Activated CD4-positive, alpha-beta T cell treated with anti-CD3 and anti-CD28 coated beads, Interleukin-10, Interleukin-2, amounts not matched to agents 100 ng/mL and 50 ng/mL, durations not matched to agents 16 hours and 8 hours (primary cell): ENCODE data around the gene GJA4.
A peak's percentile ranks its signal among the peaks of the same experiment; 100 is the strongest.
"Not testable (repeated sequence)": the region's sequence is repeated elsewhere in the genome, so short reads cannot be mapped to it uniquely, and the experiment has no call there.

Experiments used
- DNase-seq: peaks from one replicate; pipeline ENCODE4 v3.0.0-alpha.2; 2020

The GJA4 gene

GRCh38 chr1:34770891-34771504, 21.8 kb upstream of the GJA4 start:
- DNase-seq: no peak

DNA sequence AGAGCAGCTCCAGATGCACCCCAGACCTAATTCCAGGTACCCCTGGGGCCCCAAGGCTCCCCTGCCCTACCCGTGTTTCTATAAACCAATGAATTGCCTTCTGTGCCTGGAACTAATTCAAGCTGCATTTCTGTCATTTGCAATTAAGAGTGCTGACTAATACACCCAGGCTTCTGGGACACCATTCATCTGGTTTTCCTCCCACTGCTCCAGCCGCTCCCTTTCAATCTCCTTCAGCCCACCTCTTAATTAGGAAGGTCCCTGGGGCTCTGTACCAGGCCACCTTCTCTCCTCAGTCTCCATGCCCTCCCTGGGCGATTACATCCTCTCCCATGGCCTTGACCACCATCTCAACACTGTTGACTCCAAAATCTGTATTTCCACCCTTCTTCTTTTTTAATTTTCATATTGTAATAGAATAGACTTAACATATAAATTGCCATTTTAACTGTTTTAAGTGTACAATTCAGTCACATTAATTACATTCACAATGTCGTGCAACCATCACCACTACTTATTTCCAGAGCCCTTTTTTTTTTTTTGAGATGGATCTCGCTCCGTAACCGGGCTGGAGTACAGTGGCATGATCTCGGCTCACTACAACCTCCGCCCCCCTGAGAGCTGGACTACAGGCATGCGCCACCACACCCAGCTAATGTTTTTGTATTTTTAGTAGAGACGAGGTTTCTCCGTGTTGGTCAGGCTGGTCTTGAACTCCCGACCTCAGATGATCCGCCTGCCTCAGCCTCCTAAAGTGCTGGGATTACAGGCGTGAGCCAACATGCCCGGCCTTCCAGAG, 21.0 kb upstream of the GJA4 start:
- DNase-seq: no peak

- not testable (repeated sequence) for DNase-seq
Measured at GRCh38 chr1:34773114-34773513, 19.7 kb upstream of the GJA4 start.

DNA sequence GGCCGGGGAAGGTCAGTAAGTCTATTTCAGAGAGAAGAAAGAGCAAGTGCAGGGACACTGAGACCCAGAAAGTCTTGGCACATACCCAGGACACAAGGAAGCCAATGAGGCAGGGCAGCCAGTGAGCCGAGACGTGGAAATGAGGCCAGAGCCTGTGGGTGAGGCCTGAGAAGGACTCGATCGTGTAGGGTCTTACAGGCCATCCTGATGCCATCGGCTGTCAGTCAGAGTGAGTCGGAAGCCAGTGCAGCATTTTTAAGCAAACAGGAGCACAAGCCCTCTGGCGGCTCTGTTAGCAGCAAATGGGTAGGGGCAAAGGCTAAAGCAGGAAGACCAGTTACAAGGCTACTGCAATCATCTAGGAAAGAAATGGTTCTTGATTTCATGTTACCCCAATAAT, 17.8 kb upstream of the GJA4 start:
- no peak for DNase-seq

DNA sequence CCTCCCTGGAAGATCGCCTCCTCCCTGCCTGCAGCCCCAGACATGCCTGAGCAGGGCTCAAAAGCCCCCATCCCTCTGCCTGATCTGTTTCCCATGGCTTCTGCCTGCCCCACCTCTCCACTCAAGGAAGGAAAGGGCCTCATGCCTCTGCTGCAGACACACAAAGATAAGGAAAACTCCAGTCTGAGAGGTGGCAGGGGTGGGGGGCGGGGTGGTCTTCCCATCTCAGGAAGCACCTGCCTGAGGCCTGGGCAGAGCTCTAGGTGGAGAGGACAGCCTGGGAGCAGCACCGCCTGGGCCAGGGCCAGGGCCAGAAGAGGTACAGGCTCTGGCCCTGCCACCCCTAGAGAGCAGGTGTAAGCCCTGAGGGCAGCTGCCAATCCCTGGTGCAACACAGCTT, 15.9 kb upstream of the GJA4 start:
- DNase-seq: no peak

GRCh38 chr1:34777519-34778321, 15.1 kb upstream of the GJA4 start:
- no peak for DNase-seq

DNA sequence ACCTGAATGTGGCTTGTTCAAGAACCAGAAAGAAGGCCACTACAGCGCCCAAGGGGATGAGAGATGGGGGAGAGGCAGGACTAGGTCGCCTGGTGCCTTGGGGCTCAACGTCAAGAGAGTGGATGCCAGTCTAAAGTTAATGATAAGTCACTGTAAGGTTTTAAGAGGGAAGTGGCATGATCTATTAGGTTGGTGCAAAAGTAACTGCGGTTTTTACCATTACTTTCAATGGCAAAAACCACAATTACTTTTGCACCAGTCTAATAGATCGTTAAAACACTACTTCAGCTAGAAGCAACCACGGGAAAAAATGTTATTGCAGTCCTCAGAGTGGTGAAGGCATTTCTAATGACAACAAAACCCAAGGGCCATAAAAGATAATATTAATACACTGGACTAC, 14.4 kb upstream of the GJA4 start:
- DNase-seq: no peak

DNA sequence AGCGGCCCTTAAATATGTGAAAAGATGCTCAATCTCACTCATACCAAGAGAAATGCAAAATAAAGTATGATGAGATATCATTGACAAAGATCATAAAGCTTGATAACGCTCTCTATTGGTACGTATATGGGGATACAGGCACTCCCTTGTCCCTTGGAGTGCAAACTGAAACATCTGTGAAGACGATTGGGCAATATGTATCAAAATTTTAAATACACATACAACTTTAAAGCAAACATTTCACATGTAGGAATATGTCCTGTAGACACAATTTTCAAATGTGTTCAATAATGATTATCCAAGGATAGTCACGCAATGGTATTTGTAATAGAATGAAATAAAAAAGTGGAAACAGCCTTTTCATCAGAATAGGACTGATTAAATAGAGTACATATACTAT, 13.8 kb upstream of the GJA4 start:
- DNase-seq: no peak

GRCh38 chr1:34779526-34779925, 13.3 kb upstream of the GJA4 start:
- DNase-seq: no peak

- DNase-seq: no peak
Measured at GRCh38 chr1:34779962-34780361, 12.8 kb upstream of the GJA4 start.

GRCh38 chr1:34780528-34780927, 12.3 kb upstream of the GJA4 start:
- DNase-seq: no peak

DNA sequence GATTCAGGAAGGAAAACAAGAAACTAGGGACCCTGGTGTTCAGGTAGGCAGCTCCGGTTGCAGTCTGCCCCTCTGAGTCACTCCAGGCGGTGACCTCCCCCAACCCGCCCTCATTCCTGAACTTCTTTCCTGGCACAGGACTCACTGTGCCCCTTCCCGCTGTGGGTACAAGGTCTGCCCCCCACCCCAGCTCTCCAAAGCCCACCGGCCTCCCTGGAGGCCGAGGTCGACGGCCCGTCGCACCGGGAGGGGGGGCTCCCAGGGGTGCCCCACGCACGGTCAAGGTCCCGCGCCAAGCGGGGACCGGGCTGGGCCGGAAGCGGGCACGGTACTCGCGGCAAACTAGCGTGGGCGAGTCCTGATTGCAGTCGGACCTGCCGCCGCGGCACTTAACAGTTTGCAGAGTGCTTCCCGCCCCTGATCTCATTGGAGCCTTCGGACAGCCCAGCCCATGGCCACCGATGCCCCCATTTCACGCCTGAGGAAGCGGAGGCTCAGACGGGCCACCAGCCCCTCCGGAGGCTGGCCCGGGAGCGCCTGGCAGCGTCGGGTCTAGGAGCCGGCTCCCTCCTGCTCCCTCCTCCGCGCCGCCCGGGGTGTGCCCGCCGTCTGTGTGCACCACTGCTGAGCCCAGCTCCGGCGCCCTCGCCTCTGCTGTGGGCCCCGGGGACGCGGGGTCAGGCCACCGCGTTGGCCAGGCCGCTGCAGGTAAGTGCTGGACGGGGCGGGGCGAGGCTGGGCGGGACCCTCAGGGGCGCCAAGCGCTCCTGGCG, 11.5 kb upstream of the GJA4 start, which contains the start of gene GJB3:
TSS of gene GJB3 (plus strand) at position 144 of the 773 bp plus-strand sequence. CDS start 3,549 bp downstream, outside the sequence.
- no peak for DNase-seq

GRCh38 chr1:34781844-34782391, 10.9 kb upstream of the GJA4 start:
- no peak for DNase-seq

DNA sequence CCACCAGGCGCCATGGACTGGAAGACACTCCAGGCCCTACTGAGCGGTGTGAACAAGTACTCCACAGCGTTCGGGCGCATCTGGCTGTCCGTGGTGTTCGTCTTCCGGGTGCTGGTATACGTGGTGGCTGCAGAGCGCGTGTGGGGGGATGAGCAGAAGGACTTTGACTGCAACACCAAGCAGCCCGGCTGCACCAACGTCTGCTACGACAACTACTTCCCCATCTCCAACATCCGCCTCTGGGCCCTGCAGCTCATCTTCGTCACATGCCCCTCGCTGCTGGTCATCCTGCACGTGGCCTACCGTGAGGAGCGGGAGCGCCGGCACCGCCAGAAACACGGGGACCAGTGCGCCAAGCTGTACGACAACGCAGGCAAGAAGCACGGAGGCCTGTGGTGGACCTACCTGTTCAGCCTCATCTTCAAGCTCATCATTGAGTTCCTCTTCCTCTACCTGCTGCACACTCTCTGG, 8.0 kb upstream of the GJA4 start:
- no peak for DNase-seq

- no peak for DNase-seq
Measured at GRCh38 chr1:34785231-34785874, 7.4 kb upstream of the GJA4 start.

GRCh38 chr1:34785875-34786470, 6.8 kb upstream of the GJA4 start:
- no peak for DNase-seq

- peak; percentile 74 for DNase-seq
Measured at GRCh38 chr1:34786521-34787325, 6.1 kb upstream of the GJA4 start.

- no peak for DNase-seq
Measured at GRCh38 chr1:34787461-34788420, 5.1 kb upstream of the GJA4 start.

GRCh38 chr1:34790985-34791384, 1.8 kb upstream of the GJA4 start:
- DNase-seq: no peak
